ENCODE measurements around the gene ARPC1B.
"Not testable (repeated sequence)": the region's sequence is repeated elsewhere in the genome, so short reads cannot be mapped to it uniquely, and the experiment has no call there.

ARPC1B gene

GRCh38 chr7:99374111-99375064 is at the start of gene ARPC1B:
Gene ARPC1B (plus strand): TSS chr7:99374730. CDS start chr7:99385715, 10,985 bp downstream.
- peak; percentile 90 for DNase-seq (ENCODE audit: insufficient read length, low spot score)
- peak; percentile 80 for FAIRE-seq

GRCh38 chr7:99325001-99325493 is 49.5 kb upstream of the ARPC1B start:
- DNase-seq (ENCODE audit: insufficient read length, low spot score) (no peak), FAIRE-seq (no peak)

- peak; percentile 95 for DNase-seq (ENCODE audit: insufficient read length, low spot score)
- peak; percentile 80 for FAIRE-seq
These were observed 48.7 kb upstream of the ARPC1B start, which contains the start of gene ARPC1A for GRCh38 chr7:99325592-99326407. Gene ARPC1A (plus strand): TSS chr7:99325898. CDS start chr7:99333354, 7,456 bp downstream.

GRCh38 chr7:99326408-99326782 is 48.1 kb upstream of the ARPC1B start:
- FAIRE-seq (no peak), DNase-seq (ENCODE audit: insufficient read length, low spot score) (no peak)

- FAIRE-seq; DNase-seq (ENCODE audit: insufficient read length, low spot score): not testable (repeated sequence)
These were observed 44.1 kb upstream of the ARPC1B start for GRCh38 chr7:99330314-99330961.

GRCh38 chr7:99331002-99331401 is 43.5 kb upstream of the ARPC1B start:
- DNase-seq (ENCODE audit: insufficient read length, low spot score), result no peak
- FAIRE-seq, result no peak

- DNase-seq (ENCODE audit: insufficient read length, low spot score), result no peak
- no peak for FAIRE-seq
These were observed 34.9 kb upstream of the ARPC1B start for GRCh38 chr7:99339595-99339994.

- DNase-seq (ENCODE audit: insufficient read length, low spot score), result no peak
- no peak for FAIRE-seq
These were observed 33.9 kb upstream of the ARPC1B start for GRCh38 chr7:99340659-99341058.

GRCh38 chr7:99344061-99344647 is 30.4 kb upstream of the ARPC1B start:
- DNase-seq (ENCODE audit: insufficient read length, low spot score) (no peak), FAIRE-seq (no peak)

GRCh38 chr7:99350641-99351040 is 23.9 kb upstream of the ARPC1B start:
- FAIRE-seq; DNase-seq (ENCODE audit: insufficient read length, low spot score): not testable (repeated sequence)

- DNase-seq (ENCODE audit: insufficient read length, low spot score) (no peak), FAIRE-seq (no peak)
These were observed 22.3 kb upstream of the ARPC1B start for GRCh38 chr7:99352247-99352646.

GRCh38 chr7:99355098-99355497 is 19.4 kb upstream of the ARPC1B start:
- DNase-seq (ENCODE audit: insufficient read length, low spot score), result no peak
- no peak for FAIRE-seq

GRCh38 chr7:99357701-99358490 is 16.6 kb upstream of the ARPC1B start:
- DNase-seq (ENCODE audit: insufficient read length, low spot score), result no peak
- no peak for FAIRE-seq

- FAIRE-seq; DNase-seq (ENCODE audit: insufficient read length, low spot score): not testable (repeated sequence)
These were observed 16.0 kb upstream of the ARPC1B start for GRCh38 chr7:99358521-99358920.

- no peak for DNase-seq (ENCODE audit: insufficient read length, low spot score)
These were observed 14.9 kb upstream of the ARPC1B start for GRCh38 chr7:99359465-99360154.

GRCh38 chr7:99362801-99363200 is 11.7 kb upstream of the ARPC1B start:
- no peak for FAIRE-seq
- no peak for DNase-seq (ENCODE audit: insufficient read length, low spot score)

More at GRCh38 chr7:99359465-99360154, 14.9 kb upstream of the ARPC1B start:
- FAIRE-seq, result no peak

GRCh38 chr7:99363286-99363685 is 11.2 kb upstream of the ARPC1B start:
- DNase-seq (ENCODE audit: insufficient read length, low spot score) (no peak), FAIRE-seq (no peak)

- DNase-seq (ENCODE audit: insufficient read length, low spot score) (peak; percentile 66), FAIRE-seq (no peak)
These were observed 9.0 kb upstream of the ARPC1B start for GRCh38 chr7:99365318-99366141.
